HCT116 (cell line): ENCODE results near the gene CARNS1. TPM values are rescaled to one million over a fixed set of nuclear protein-coding genes. Genes with fewer than 3 reads are reported as not detected.

ENCODE experiments used
- ATAC-seq: fragments of 200-7000 bp; cut with Tn5 transposase; 2 replicates; pipeline ENCODE4 v1.9.1; 2020; ENCODE audit warnings: mild to moderate bottlenecking, moderate library complexity
- BruUV-seq: library from RNA; stranded (reverse); fragments of 400-500 nt; replicated peaks from 2 replicates; lab custom pipeline; 2021; lab: Mats Ljungman, UMichigan
- CTCF ChIA-PET: fragments of 300-600 bp; sonication (Branson Sonifier 250); formaldehyde crosslinking; loops from one replicate; lab custom pipeline; 2021; ENCODE audit warnings: antibody characterized with exemption; lab: Charles Lee
- POLR2A ChIA-PET: fragments of 300-600, 350-600 bp; sonication (Branson Sonifier 250); formaldehyde crosslinking; loops from one replicate; lab custom pipeline; 2021; ENCODE audit warnings: antibody characterized with exemption; lab: Charles Lee
- RAD21 ChIA-PET, 2 experiments: fragments of 300-600 bp; sonication (Branson Sonifier 250); formaldehyde crosslinking; loops; one replicate each; lab custom pipeline; 2023; ENCODE audit warnings: low total read pairs in 2 of 2; ENCODE audit not compliant: uncharacterized antibody in 2 of 2, unreplicated experiment in 2 of 2, low non-redundant PET in 1 of 2; lab: Charles Lee
- DNase-seq: peaks from one replicate; pipeline ENCODE4 v3.0.0-alpha.2; 2010; ENCODE audit warnings: low read depth, low spot score
- H2AFZ ChIP-seq: fragments of 200-600 bp; shearing (Covaris generic), sonication (generic); 2 replicates; pipeline ENCODE4 v1.6.1; 2017; ENCODE audit warnings: low read depth, mixed run types, mixed read lengths, antibody characterized with exemption, low read length; ENCODE audit not compliant: poor library complexity, severe bottlenecking
- H3K27ac ChIP-seq: 2 replicates; pipeline ENCODE4 v1.5.1; 2012; ENCODE audit warnings: low read depth, low read length
- H3K27me3 ChIP-seq: fragments of 200-600 bp; sonication (generic); 2 replicates; pipeline ENCODE4 v1.6.1; 2016; ENCODE audit warnings: mixed run types, low read length, mixed read lengths; ENCODE audit not compliant: insufficient read depth
- H3K36me3 ChIP-seq, 2 experiments: fragments of 200-500 bp in 1 of 2; fragments of 200-600 bp in 1 of 2; sonication (Bioruptor generic) in 1 of 2; sonication (generic) in 1 of 2; 2 replicates each; pipeline versions ENCODE4 v1.5.1 to v1.6.1; 2014 to 2016; ENCODE audit warnings: low read length in 2 of 2, inconsistent platforms in 1 of 2, mixed read lengths in 1 of 2, mixed run types in 1 of 2; ENCODE audit not compliant: insufficient read depth in 2 of 2, control insufficient read depth in 1 of 2
- H3K4me1 ChIP-seq, 2 experiments: fragments of 200-600 bp in 1 of 2; sonication (generic) in 1 of 2; 2 replicates each; pipeline versions ENCODE4 v1.5.1 to v1.6.1; 2012 to 2017; ENCODE audit warnings: low read length in 2 of 2, inconsistent platforms in 1 of 2, mild to moderate bottlenecking in 1 of 2, mixed read lengths in 1 of 2, mixed run types in 1 of 2, moderate library complexity in 1 of 2; ENCODE audit not compliant: insufficient read depth in 2 of 2, control insufficient read depth in 1 of 2
- H3K4me2 ChIP-seq: fragments of 200-600 bp; sonication (generic); 2 replicates; pipeline ENCODE4 v1.6.1; 2017; ENCODE audit warnings: mixed run types, low read length, mixed read lengths
- H3K4me3 ChIP-seq, 2 experiments: fragments of 200-600 bp in 1 of 2; sonication (generic) in 1 of 2; replicated peaks in 1 of 2; 2 replicates each; pipeline ENCODE4 v1.5.1; 2011 to 2016; ENCODE audit warnings: low read length in 2 of 2, control low read depth in 1 of 2, low read depth in 1 of 2, mild to moderate bottlenecking in 1 of 2, mixed read lengths in 1 of 2, mixed run types in 1 of 2
- H3K79me2 ChIP-seq: fragments of 200-600 bp; sonication (generic); 2 replicates; pipeline ENCODE4 v1.6.1; 2017; ENCODE audit warnings: mild to moderate bottlenecking, mixed run types, low read length, moderate library complexity, mixed read lengths; ENCODE audit not compliant: insufficient read depth
- H3K9ac ChIP-seq: fragments of 200-600 bp; sonication (generic); 2 replicates; pipeline ENCODE4 v1.6.1; 2016; ENCODE audit warnings: low read length, mixed read lengths
- H3K9me2 ChIP-seq: fragments of 200-600 bp; sonication (generic), shearing (Covaris generic); 2 replicates; pipeline ENCODE4 v1.6.1; 2017; ENCODE audit warnings: mixed run types, mild to moderate bottlenecking, moderate library complexity; ENCODE audit not compliant: insufficient read depth
- H3K9me3 ChIP-seq, 2 experiments: fragments of 200-500 bp in 1 of 2; fragments of 200-600 bp in 1 of 2; sonication (Bioruptor generic) in 1 of 2; sonication (generic) in 1 of 2; 2 replicates each; pipeline ENCODE4 v1.6.1; 2014 to 2017; ENCODE audit warnings: low read length in 2 of 2, mixed read lengths in 2 of 2, inconsistent platforms in 1 of 2, low read depth in 1 of 2, mild to moderate bottlenecking in 1 of 2, mixed run types in 1 of 2, moderate library complexity in 1 of 2; ENCODE audit not compliant: control insufficient read depth in 1 of 2, insufficient read depth in 1 of 2
- H4K20me1 ChIP-seq: fragments of 200-600 bp; sonication (generic), shearing (Covaris generic); 2 replicates; pipeline ENCODE4 v1.6.1; 2017; ENCODE audit warnings: mixed run types, mild to moderate bottlenecking, moderate library complexity; ENCODE audit not compliant: insufficient read depth
- CEBPB ChIP-seq: IDR thresholded peaks from 2 replicates; pipeline ENCODE4 v1.6.1; 2012; ENCODE audit warnings: low read depth
- EZH2 ChIP-seq: fragments of 200-600 bp; sonication (generic); IDR thresholded peaks from 2 replicates; pipeline ENCODE4 v1.6.1; 2017; ENCODE audit warnings: antibody characterized with exemption, mixed run types
- POLR2AphosphoS5 ChIP-seq: IDR thresholded peaks from 2 replicates; pipeline ENCODE4 v1.6.1; 2011; ENCODE audit warnings: mild to moderate bottlenecking, low read depth, low read length, moderate library complexity
- SIN3A ChIP-seq: IDR thresholded peaks from 2 replicates; pipeline ENCODE4 v1.6.1; 2012; ENCODE audit warnings: low read depth
- SP1 ChIP-seq: IDR thresholded peaks from 2 replicates; pipeline ENCODE4 v1.6.1; 2012; ENCODE audit warnings: low read depth
- YY1 ChIP-seq: IDR thresholded peaks from 2 replicates; pipeline ENCODE4 v1.6.1; 2011; ENCODE audit warnings: low read length, low read depth, moderate library complexity, mild to moderate bottlenecking; ENCODE audit not compliant: insufficient replicate concordance; ENCODE audit errors: extremely low read depth
- intact Hi-C: fragments of 100-400 bp; cut with micrococcal nuclease; formaldehyde crosslinking; loops from 2 replicates; pipeline ENCODE4 v1.10.0; 2022
- total RNA-seq: library from RNA; stranded (reverse); gene quantifications from one replicate; pipeline ENCODE4 v1.2.1, GENCODE V29; 2021; ENCODE audit not compliant: unreplicated experiment

CARNS1 gene
- total RNA-seq, 1 experiment from 2014 or later: 1.0 TPM

- no peak for TF ChIP-seq YY1
- TF ChIP-seq SP1: no peak
- intact Hi-C loops: no loop called here
- H4K20me1 ChIP-seq: no peaks in the 10 kb centered on the region
- H3K4me3 ChIP-seq: no peak overlapping the region
- H3K4me1 ChIP-seq: peaks cover 9 to 18% of the 10 kb centered on the region in 2 experiments
- peaks cover 24% of the 10 kb centered on the region for H3K79me2 ChIP-seq
- RAD21 ChIA-PET: no interaction called here
- POLR2A ChIA-PET: no interaction called here
- no peaks in the 10 kb centered on the region for H3K9me2 ChIP-seq
- no peaks in the 10 kb centered on the region for H3K9me3 ChIP-seq
- CTCF ChIA-PET: no interaction called here
- BruUV-seq: no TSS peak
- no peaks in the 10 kb centered on the region for H3K27me3 ChIP-seq
- DNase-seq (no peak), ATAC-seq (no peak)
- H3K27ac ChIP-seq: no peak overlapping the region
- peaks cover 13 to 37% of the 10 kb centered on the region in 2 experiments; a peak in 3 of 4 replicates for H3K36me3 ChIP-seq
- H3K4me2 ChIP-seq: no peak overlapping the region
- H3K9ac ChIP-seq: no peak overlapping the region
- no peak overlapping the region for H2AFZ ChIP-seq
Observed at GRCh38 chr11:67397986-67398660, 17.4 kb upstream of the CARNS1 start.

DNA sequence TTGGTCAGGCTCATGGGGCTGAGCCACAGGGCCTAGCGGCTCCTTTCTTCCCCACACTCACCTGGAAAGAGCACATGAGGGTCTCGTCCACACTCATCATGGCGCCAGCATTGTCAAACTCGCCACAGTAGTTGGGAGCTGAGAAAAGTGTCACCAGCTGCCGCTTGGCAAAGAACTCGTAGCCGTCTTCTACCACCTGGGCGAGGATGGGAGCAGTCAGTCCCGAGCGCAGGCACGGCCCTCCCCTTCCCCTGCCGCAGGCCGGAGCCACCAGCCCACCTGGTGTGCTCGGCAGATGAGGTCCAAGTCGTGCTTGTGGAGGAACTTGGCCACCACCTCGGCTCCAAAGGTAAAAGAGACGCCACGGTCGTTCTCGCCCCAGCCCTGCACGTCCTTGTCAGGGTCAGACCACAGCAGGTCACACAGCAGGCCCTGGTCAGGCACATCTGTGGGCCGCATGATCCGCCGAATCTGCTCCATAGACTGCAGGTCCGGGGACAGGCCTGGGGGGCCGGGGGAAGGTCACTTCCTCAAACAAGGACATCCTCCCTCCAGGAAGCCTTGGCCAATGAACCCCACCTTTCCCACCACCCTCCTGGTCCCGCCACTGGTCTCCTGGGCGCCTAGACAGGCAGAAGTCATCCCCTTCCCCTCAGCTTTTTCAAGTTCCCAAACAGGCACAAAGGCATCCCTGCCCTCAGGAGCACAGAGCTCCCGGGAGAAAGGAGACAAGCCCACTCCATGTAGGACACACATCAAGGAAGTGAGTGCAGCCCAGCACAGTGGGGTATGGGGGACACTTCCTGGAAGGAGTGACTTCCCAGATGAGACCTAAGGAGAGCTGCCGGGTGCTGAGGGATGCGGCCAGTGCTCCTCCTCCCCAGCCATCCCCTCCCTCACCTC, 16.6 kb upstream of the CARNS1 start:
- Histone ChIP-seq H2AFZ (no peak overlapping the region), H3K4me1 (peaks cover 9 to 18% of the 10 kb centered on the region in 2 experiments), H3K27ac (no peak overlapping the region), H3K27me3 (no peaks in the 10 kb centered on the region), H3K9ac (no peak overlapping the region), H3K9me3 (no peaks in the 10 kb centered on the region), H3K79me2 (peaks cover 24% of the 10 kb centered on the region), H3K9me2 (no peaks in the 10 kb centered on the region), H3K4me3 (no peak overlapping the region), H4K20me1 (no peaks in the 10 kb centered on the region), H3K36me3 (peaks cover 13 to 37% of the 10 kb centered on the region in 2 experiments; a peak in 3 of 4 replicates), H3K4me2 (no peak overlapping the region)
- ChIA-PET CTCF (no interaction called here), RAD21 (no interaction called here), POLR2A (no interaction called here)
- no TSS peak for BruUV-seq
- DNase-seq: no peak
- TF ChIP-seq SIN3A (no peak), EZH2 (no peak), POLR2AphosphoS5 (0 out of 2 replicates have a peak, but pooled peaks have one; percentile 9), CEBPB (no peak), YY1 (no peak)
- intact Hi-C loops: no loop called here
- ATAC-seq: no peak
